Stimulated activated CD4-positive, alpha-beta T cell treated with anti-CD3 and anti-CD28 coated beads, Interleukin-12 subunit alpha, Interleukin-12 subunit beta, amount 100 ng/mL, for 24 hours (primary cell): Measurements from ENCODE around the gene GABRB3.

ENCODE experiments used
- DNase-seq, 2 experiments: peaks; one replicate each; pipeline ENCODE4 v3.0.0-alpha.2; 2020; ENCODE audit warnings: low read depth in 2 of 2

The GABRB3 gene

DNA sequence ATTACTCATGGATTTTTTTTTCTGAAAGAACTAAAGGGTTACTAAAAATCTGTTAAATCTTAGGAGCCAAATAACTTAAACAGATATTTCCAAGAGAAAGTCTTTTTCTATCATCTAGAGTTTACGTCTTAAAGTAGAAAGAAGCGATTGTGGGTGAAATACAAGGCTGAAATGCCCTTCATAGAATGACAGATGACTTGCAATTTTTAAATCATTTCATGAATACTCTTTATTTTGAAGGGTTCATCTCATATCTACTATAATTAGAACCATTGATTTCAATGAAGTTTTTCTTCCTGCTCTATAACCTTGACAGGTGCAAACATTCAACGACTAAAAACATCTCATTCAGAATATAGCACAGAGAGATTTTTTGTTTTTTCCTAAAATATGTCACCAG is 217.0 kb downstream of the GABRB3 start:
- no peak for DNase-seq

DNA sequence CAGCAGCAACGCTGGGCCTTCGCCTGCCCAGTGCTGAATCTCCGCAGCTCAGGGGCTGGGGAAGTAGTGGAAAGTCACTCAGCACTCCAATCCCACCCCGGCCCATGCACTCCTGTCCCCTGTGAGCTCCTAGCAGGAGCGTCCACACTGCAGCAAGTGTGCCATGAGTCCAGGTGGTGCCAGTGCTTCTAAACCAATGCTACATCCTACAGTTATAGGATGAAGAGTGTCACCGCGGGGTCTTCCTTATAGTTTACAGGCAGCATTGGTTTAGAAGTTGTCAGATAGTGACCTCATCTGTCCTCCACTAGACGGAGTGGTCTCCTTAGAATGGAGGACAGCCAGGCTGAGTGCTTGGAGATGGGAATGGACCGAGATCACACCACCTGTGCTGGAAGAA is 221.4 kb downstream of the GABRB3 start:
- no peak for DNase-seq

DNA sequence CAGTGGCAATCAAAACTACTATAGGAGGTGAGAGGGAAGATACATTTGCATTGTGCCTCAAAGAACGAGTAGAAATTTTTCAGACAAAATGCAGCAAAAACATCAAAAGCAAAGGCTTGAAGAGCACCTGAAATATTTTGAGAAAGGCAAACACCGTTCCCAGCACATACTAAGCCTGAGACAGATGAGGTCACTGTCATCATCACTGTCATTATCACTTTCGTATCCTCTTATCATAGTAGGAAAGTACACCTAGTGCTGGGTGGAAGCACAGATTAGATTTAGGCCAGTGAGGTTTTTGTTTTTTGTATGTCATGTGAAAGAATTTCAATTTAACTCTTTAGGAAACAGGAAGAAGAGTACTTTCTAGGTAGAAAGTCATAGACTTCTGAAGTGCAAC is 222.0 kb downstream of the GABRB3 start:
- DNase-seq: no peak

DNA sequence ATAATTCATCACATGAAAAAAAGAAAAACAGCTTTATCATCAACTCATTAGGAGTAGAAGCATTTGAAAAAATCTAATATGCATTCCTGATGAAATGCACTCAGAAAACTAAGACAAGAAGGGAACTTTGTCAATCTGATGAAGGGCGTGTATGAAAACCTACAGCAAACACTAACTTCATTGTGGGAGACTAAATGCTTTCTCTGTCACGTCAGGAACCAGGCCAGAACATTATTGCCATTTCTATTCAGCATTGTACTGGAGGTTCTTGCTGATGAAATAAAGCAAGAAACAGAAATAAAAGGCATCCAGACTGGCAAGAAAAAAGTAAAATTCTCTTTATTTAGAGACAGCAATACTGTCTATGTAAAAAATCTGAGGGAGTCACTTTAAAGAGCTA is 235.2 kb downstream of the GABRB3 start:
- DNase-seq: no peak

DNA sequence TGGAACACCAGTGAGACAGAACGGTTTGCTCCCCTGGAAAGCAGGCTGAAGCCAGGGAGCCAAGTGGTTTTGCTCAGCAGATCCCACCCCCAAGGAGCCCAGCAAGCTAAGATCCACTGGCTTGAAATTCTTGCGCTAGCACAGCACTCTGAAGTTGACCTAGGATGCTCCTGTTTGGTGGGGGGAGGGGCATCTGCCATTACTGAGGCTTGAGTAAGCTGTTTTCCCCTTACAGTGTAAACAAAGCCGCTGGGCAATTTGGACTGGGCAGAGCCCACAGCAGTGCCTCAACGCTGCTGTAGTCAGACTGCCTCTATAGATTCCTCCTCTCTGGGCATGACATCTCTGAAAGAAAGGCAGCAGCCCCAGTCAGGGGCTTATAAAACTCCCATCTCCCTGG is 241.4 kb downstream of the GABRB3 start:
- no peak for DNase-seq

DNA sequence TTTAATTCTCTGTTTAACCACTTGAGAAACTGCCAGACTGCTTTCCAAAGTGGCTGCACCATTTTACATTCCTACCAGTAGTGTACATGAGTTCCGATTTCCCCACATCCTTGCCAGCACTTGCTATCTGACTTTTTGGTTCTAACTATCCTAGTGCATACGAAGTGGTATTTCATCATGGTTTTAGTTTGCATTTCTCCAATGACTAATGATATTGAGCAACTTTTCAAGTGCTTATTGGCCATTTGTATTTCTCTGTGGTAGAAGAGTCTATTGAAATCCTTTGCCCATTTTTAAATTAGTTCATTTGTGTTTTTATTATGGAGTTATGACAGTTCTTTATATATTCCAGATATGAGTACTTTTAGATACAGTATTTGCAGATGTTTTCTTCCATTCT is 247.8 kb downstream of the GABRB3 start:
- no peak for DNase-seq

DNA sequence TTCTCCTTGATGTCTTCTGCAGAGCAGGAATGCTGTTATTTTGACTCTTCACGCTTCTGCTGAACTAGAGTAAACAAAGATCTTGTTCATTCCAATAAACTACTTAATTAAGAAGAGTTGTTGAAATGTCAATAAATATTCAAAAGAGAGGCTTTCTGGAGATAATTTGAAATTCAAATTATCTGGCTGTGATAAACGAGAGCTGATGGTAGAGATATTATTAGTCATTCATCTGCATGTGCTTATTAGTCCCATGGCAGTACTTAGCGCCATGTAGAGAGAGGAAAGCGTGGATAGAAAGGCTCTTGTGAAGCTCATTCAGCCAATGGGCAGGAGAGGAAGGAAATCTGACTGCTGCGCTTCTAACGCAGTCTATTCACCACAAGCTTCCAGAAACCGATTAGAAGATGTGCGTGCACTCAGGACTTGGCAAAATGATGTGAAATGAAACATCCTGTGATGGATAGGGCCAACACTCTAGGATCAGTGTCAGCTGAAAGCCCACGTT is 251.1 kb downstream of the GABRB3 start:
- no peak for DNase-seq

DNA sequence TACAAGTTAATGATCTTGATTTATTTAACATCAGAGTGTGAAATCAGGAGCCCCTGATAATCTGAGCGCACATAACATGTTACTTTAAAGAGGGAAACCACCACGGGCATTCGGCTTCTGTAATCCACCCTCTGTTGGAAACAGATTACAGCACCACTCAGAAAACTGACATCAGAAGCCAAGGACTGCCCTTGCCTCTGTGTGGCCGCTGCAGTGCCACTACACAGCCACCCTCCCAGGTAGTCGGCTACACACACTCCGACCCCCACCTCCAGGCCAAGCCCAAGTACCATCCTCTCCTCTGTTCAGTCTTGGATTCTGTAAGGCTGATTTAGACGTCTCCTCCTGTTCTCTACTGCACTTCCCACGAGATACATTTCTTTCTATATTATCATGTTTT is 251.7 kb downstream of the GABRB3 start:
- no peak for DNase-seq

DNA sequence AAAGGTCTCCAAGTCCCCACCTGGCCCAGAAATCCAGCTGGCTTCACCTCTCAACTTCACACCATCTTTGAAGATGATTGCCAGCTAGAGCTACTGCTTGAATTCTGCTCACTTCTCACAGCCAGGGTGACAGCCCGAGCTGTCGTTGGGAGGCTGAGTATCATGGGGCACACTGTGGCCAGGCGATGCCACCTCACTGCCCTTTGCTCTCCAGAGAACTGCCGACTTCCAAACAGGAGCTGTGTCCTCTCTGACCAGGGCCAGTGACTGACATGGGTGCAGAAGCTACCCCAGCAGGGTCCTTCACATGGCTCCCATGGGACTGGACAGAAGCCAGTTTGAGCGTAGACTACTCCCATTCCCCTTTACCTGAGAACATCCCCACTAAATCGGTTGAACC is 254.0 kb downstream of the GABRB3 start:
- no peak for DNase-seq

DNA sequence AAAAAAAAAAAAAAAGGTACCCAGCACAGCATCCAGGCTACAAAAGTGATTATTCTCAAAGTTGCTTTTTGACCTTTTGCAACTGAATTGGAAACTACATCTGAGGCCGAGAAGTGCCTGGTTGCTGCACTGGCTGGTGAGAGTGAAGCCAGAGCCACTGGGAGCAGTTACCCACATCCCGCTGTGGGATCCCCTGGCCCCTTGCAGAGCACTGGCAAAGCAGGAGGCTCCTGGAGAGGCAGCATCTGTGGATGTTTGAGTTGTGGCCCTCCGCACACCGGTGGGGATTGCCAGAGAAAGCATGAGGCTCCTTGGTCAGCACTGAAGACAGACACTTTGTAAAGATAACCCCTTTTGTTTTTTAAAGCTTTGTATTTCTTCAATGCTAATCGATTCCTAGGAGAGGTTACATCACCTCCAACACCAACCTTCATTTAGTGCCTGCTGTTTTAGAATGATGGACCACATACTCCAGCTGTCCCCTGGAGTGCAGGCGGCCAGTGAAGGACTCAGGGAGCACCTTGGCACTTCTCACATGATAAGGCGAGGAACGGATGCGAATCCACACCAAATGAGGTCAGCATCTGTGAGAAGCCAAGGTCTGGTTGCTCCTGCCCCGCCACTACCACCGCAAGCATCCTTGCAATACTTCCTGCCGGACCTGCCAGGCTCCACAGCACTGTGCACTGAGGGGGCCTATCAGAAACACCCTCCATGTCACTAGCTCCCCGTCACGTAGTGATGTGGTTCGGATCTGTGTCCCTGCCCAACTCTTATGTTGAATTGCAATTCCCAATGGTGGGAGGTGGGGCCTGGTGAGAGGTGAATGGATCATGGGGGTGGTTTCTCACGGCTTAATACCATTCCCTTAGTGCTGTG is 256.5 kb downstream of the GABRB3 start:
- no peak for DNase-seq

DNA sequence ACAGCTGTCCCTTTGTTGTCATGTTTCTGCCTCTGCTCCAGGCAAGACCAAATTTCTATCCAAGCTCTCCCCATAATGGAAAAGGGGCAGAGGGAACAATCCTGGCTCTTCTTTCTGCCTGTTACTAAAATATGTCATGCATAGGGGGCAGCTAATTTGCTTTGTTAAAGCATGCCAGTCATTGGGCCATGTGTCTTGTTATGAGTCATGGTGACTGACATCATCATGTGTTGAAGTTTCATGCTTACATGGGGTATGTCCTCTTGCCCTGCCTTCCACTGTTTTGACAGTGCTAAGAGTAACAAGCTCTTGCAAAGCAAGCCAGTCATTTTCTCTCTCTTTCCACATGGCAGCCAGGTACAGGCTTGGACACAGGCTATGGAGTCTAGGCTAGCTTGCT is 268.9 kb downstream of the GABRB3 start:
- no peak for DNase-seq
